CD4-positive, alpha-beta T cell (primary cell): ENCODE results near the gene FGD5. TPM values are rescaled to one million over a fixed set of nuclear protein-coding genes. Genes with fewer than 3 reads are reported as not detected.

Experiments used
- ATAC-seq: fragments of 200-7000 bp; cut with Tn5 transposase; one replicate; pipeline ENCODE4 v1.10.0; 2022; ENCODE audit warnings: mild to moderate bottlenecking; ENCODE audit not compliant: poor library complexity
- CTCF ChIA-PET: fragments of 350-600 bp; sonication (Branson Sonifier 250); formaldehyde crosslinking; loops from one replicate; lab custom pipeline; 2021; ENCODE audit warnings: antibody characterized with exemption, inconsistent platforms; lab: Charles Lee
- POLR2A ChIA-PET: fragments of 350-600 bp; sonication (Branson Sonifier 250); formaldehyde crosslinking; loops from one replicate; lab custom pipeline; 2021; ENCODE audit warnings: antibody characterized with exemption, inconsistent platforms; lab: Charles Lee
- DNase-seq, 14 experiments: peaks; one replicate each; pipeline ENCODE4 v3.0.0-alpha.2; 2013 to 2020; ENCODE audit warnings: mixed read lengths in 2 of 14
- H3K27ac ChIP-seq, 2 donors: one replicate each; pipeline versions ENCODE4 v1.5.1 to v1.7.0; 2013; ENCODE audit warnings: low read length in 2 of 2, low read depth in 1 of 2, mild to moderate bottlenecking in 1 of 2
- H3K27me3 ChIP-seq, 2 experiments: 1 replicate in 1 of 2; 2 replicates in 1 of 2; pipeline versions ENCODE4 v1.6.1 to v1.7.0; 2013; ENCODE audit warnings: low read length in 2 of 2, control low read depth in 1 of 2, mild to moderate bottlenecking in 1 of 2, moderate library complexity in 1 of 2; ENCODE audit not compliant: insufficient read depth in 2 of 2, control insufficient read depth in 1 of 2
- H3K36me3 ChIP-seq: one replicate; pipeline ENCODE4 v1.6.1; 2013; ENCODE audit warnings: low read length, control low read depth; ENCODE audit not compliant: insufficient read depth
- H3K4me1 ChIP-seq: one replicate; pipeline ENCODE4 v1.6.1; 2013; ENCODE audit warnings: low read length, control low read depth; ENCODE audit not compliant: insufficient read depth
- H3K4me3 ChIP-seq: one replicate; pipeline ENCODE4 v1.5.1; 2013; ENCODE audit warnings: mild to moderate bottlenecking, low read length, moderate library complexity
- H3K9me3 ChIP-seq, 2 experiments: 1 replicate in 1 of 2; 2 replicates in 1 of 2; pipeline versions ENCODE4 v1.6.1 to v1.7.0; 2013; ENCODE audit warnings: low read length in 2 of 2, mild to moderate bottlenecking in 2 of 2, control low read depth in 1 of 2, moderate library complexity in 1 of 2; ENCODE audit not compliant: control insufficient read depth in 1 of 2, insufficient read depth in 1 of 2
- H3K27ac Mint-ChIP-seq: one replicate; pipeline ENCODE4 v1.8.0; 2020; ENCODE audit warnings: mixed read lengths
- H3K27me3 Mint-ChIP-seq: one replicate; pipeline ENCODE4 v1.8.0; 2021; ENCODE audit warnings: mixed read lengths
- H3K36me3 Mint-ChIP-seq: one replicate; pipeline ENCODE4 v1.8.0; 2021; ENCODE audit warnings: low read depth, mixed read lengths
- H3K4me1 Mint-ChIP-seq: one replicate; pipeline ENCODE4 v1.8.0; 2021; ENCODE audit warnings: low read depth, mixed read lengths
- H3K4me3 Mint-ChIP-seq: one replicate; pipeline ENCODE4 v1.8.0; 2020; ENCODE audit warnings: mild to moderate bottlenecking, mixed read lengths
- H3K9me3 Mint-ChIP-seq: one replicate; pipeline ENCODE4 v1.8.0; 2020; ENCODE audit warnings: mixed read lengths
- CTCF ChIP-seq: fragments of 200-600 bp; IDR thresholded peaks from one replicate; pipeline ENCODE4 v1.8.0; 2022; ENCODE audit warnings: antibody characterized with exemption, mild to moderate bottlenecking
- intact Hi-C, 2 experiments: fragments of 100-400 bp; cut with DNase I in 1 of 2; cut with micrococcal nuclease in 1 of 2; formaldehyde crosslinking; loops; one replicate each; pipeline versions ENCODE4 v1.15.1 to v1.9.0; 2023 to 2025; cut with DNase I, micrococcal nuclease
- total RNA-seq, 174 experiments: library from RNA in 2 of 174; stranded (reverse) in 2 of 174; gene quantifications; one replicate each; pipeline ENCODE4 v1.2.3 and lab custom pipeline; 2021 to 2026

Gene FGD5
- total RNA-seq, 2 experiments from 2014 or later = not detected

- peaks cover 0 to 3% of the 10 kb centered on the region in 2 experiments for H3K27me3 ChIP-seq
- no peak for TF ChIP-seq CTCF
Measured at GRCh38 chr3:14897266-14897665, 78.5 kb downstream of the FGD5 start.

GRCh38 chr3:14898929-14899328 lies 80.2 kb downstream of the FGD5 start:
- ATAC-seq (no peak), DNase-seq (no peak)
- Histone ChIP-seq H3K4me3 (no peak overlapping the region), H3K9me3 (no peaks in the 10 kb centered on the region), H3K36me3 (no peaks in the 10 kb centered on the region), H3K27ac (no peak overlapping the region), H3K27me3 (peaks cover 0 to 5% of the 10 kb centered on the region in 2 experiments), H3K4me1 (no peaks in the 10 kb centered on the region)
- Mint-ChIP-seq H3K9me3 (no peaks in the 10 kb centered on the region), H3K4me3 (no peak overlapping the region), H3K27me3 (peaks cover 6% of the 10 kb centered on the region), H3K4me1 (no peaks in the 10 kb centered on the region), H3K27ac (no peak overlapping the region), H3K36me3 (no peaks in the 10 kb centered on the region)
- intact Hi-C loops = no loop called here
- no peak for TF ChIP-seq CTCF
- CTCF ChIA-PET = no interaction called here
- POLR2A ChIA-PET = no interaction called here

More at GRCh38 chr3:14897266-14897665, 78.5 kb downstream of the FGD5 start:
- ChIA-PET POLR2A (interaction anchor here (0.6 kb wide), 1 partner anchor 867 kb away, joined by 3 read pairs; no protein-coding TSS in a partner anchor), CTCF (no interaction called here)
- Histone ChIP-seq H3K9me3 (no peaks in the 10 kb centered on the region), H3K36me3 (no peaks in the 10 kb centered on the region), H3K4me1 (no peaks in the 10 kb centered on the region), H3K4me3 (no peak overlapping the region), H3K27ac (no peak overlapping the region)
- ATAC-seq = no peak
- no peak for DNase-seq
- H3K27me3 Mint-ChIP-seq = peaks cover 6% of the 10 kb centered on the region
- intact Hi-C loops = no loop called here
- no peaks in the 10 kb centered on the region for H3K9me3 Mint-ChIP-seq
- no peaks in the 10 kb centered on the region for H3K4me1 Mint-ChIP-seq
- H3K4me3 Mint-ChIP-seq = no peak overlapping the region
- no peaks in the 10 kb centered on the region for H3K36me3 Mint-ChIP-seq
- H3K27ac Mint-ChIP-seq = no peak overlapping the region

- intact Hi-C loops = no loop called here
- no peak for DNase-seq
- Mint-ChIP-seq H3K9me3 (peaks cover 2% of the 10 kb centered on the region), H3K4me1 (no peaks in the 10 kb centered on the region), H3K36me3 (no peaks in the 10 kb centered on the region), H3K4me3 (no peak overlapping the region), H3K27me3 (peaks cover 6% of the 10 kb centered on the region), H3K27ac (no peak overlapping the region)
- ChIA-PET CTCF (no interaction called here), POLR2A (no interaction called here)
- no peaks in the 10 kb centered on the region for H3K4me1 ChIP-seq
- no peak overlapping the region for H3K27ac ChIP-seq
- H3K4me3 ChIP-seq = no peak overlapping the region
- ATAC-seq = no peak
- H3K36me3 ChIP-seq = no peaks in the 10 kb centered on the region
- peaks cover 0 to 5% of the 10 kb centered on the region in 2 experiments for H3K27me3 ChIP-seq
- peaks cover 0 to 3% of the 10 kb centered on the region in 2 experiments for H3K9me3 ChIP-seq
- TF ChIP-seq CTCF = no peak
Measured at GRCh38 chr3:14899993-14900618, 81.3 kb downstream of the FGD5 start.
